ENCODE data around the gene DAAM2.

GRCh38 chr6:39942903-39943580 lies 150.9 kb downstream of the DAAM2 start:
- TF ChIP-seq ZFP36 (IDR thresholded peaks at IDR 0.05; ENCODE audit: borderline replicate concordance, partially characterized antibody) (no peak), TP53 (CRISPR knock-in tag; IDR thresholded peaks at IDR 0.05) (no peak), CTCF (IDR thresholded peaks at IDR 0.05) (no peak), CHD4 (IDR thresholded peaks at IDR 0.05; ENCODE audit: borderline replicate concordance) (no peak), MAZ (IDR thresholded peaks at IDR 0.05; ENCODE audit: borderline replicate concordance, low read depth, low read length) (no peak), POLR2A (IDR thresholded peaks at IDR 0.05; ENCODE audit: low read length) (no peak), BHLHE40 (IDR thresholded peaks at IDR 0.05; ENCODE audit: low read depth, low read length) (no peak), MAX (IDR thresholded peaks at IDR 0.05) (no peak), SMC3 (IDR thresholded peaks at IDR 0.05) (no peak), CEBPB (IDR thresholded peaks at IDR 0.05) (no peak), RFX5 (IDR thresholded peaks at IDR 0.05) (no peak), KDM5A (IDR thresholded peaks at IDR 0.05) (no peak)
